C4-2B (cell line): Measurements from ENCODE around the gene ZBTB12.

Experiments
- CTCF ChIP-seq: fragments of 450-650 bp; conservative IDR thresholded peaks from 2 replicates; pipeline ENCODE4 v1.5.1; 2017; ENCODE audit warnings: mild to moderate bottlenecking
- ZFX ChIP-seq: fragments of 450-650 bp; IDR thresholded peaks from 2 replicates; pipeline ENCODE4 v1.6.1; 2017

- TF ChIP-seq CTCF, result no peak
- TF ChIP-seq ZFX, result no peak
Measured at GRCh38 chr6:31874084-31874670, 27.7 kb downstream of the ZBTB12 start.
